Measurements from ENCODE around the gene RPS19BP1.
A peak's percentile ranks its signal among the peaks of the same experiment; 100 is the strongest.
"Not testable (repeated sequence)": the region's sequence is repeated elsewhere in the genome, so short reads cannot be mapped to it uniquely, and the experiment has no call there.

The RPS19BP1 gene

DNA sequence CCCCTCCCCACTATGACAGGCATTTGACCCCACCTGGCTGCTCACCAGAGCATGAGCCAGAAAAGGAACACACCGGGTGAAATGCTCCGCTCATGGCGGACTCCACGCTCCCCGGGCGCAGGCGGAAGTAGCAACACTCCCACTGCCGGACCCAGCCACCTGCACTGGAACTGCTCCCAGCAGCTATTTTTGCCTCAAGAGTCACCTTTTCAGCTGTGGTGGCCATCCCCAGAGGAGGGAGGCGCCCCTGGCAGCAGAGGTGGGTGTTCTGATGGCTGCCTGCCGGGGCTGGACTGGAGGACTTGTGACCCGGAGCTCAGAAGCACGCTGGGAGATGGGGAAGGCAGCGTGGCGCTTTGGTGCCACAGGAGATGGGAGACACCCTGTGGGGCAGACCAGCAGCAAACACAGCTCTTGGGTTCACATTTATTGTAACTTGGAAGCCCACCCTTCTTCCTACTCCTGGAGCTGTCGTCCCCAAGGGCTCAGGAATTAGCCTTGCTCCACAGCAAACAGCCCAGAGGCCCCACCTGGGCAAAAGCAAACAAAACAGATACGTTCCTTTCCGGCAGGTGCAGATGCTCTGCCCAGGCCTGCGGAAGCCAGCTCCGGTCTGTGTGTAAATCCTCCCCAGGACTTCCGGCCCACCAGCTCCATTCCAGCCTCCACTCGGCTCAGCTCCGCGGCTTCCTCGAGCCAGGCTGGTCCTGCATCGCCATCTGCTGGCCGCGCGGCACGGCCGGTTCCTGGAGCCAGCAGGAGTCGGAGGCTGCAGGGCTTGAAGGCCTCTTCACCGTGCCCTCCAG lies 3.7 kb downstream of the RPS19BP1 start:
- DNase-seq (ENCODE audit: low spot score) = peak; percentile 88

DNA sequence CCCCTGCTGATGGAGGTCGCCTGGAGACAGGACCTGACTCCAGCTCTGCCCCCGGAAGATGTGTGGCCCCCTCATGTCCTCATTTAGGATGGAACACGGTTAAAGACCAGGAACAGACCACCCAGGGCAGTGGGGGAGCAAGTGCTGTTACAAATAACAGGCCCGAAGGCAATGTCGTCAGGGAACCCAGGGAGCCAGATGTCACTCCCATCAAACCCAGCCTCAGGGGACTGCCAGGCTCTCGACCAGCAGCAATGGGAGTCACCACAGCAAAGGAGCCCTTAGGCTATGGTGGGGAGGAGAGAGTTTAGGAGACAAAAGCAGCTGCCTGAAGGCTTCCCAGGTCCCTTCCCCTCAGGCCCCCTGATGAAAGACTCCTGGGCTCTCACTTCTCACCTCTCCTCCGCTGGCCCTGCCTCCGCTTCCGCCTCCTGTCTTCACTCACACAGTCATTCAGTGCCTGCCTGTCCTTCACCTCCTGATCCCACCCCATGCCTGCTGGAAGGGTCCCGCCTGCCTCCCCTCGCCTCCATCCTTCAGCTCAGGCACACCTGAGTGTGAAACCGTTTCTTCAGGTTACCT lies 4.4 kb downstream of the RPS19BP1 start:
- peak; percentile 7 for DNase-seq (ENCODE audit: low spot score)

DNA sequence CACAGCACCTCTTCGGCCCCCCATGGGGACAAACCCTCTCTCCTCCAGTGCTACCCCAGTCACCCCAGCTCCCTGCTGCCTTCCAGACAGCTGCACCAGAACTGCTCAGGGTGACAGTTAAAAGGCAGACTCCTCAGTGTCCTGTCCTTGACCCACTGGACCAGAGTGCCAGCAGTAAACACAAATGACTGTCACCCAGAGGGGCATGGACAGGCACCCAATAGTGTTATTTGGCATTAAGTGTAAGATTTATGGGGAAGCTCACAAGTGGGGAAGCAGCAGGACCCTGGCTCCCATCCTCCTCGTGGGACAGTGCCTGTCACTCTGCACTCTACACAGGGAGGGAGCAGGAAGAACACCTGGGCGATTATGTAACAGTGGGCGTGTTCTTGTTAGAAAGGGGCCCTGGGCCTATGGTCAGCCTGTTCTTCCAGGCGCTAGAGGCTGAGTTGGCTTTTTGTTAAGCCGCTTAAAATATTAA lies 5.0 kb downstream of the RPS19BP1 start:
- DNase-seq (ENCODE audit: low spot score) = no peak

DNA sequence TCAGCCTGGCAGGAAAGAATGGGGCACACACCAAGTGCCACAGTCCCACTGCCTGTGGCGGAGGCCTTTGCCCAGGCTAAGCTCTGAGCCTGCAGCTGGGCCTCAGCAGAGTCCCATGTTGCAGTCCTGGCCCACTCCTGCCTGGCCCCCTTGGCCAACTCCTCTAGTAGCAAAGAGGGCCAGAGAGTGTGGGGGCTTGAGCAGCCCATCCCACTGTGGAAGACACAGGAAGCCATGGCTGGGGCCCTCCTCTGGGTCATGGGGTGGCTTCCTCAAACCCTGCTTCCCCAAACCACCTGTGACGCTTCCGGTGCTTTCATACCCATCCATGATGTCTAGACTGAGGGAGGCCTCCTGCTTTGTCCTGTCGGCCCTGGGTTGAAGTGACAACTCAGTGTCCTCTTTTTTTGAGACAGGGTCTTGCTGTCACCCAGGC lies 5.8 kb downstream of the RPS19BP1 start:
- DNase-seq (ENCODE audit: low spot score) = no peak

DNA sequence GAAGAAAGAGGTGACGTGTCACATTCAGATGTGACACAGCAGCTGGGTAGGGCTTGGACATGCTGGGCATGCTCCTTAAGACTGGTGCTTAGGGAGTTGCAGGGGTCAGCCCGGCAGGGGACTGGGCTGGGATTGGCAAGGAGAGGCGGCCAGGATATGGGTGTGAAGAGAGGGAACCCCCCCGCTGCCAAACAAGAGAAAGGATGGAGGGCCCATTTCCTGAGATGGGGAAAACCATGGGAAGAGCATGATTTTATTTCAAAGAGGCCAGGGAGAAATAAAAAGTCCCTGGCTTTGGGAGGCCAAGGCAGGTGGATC lies 6.9 kb downstream of the RPS19BP1 start:
- DNase-seq (ENCODE audit: low spot score) = no peak

DNA sequence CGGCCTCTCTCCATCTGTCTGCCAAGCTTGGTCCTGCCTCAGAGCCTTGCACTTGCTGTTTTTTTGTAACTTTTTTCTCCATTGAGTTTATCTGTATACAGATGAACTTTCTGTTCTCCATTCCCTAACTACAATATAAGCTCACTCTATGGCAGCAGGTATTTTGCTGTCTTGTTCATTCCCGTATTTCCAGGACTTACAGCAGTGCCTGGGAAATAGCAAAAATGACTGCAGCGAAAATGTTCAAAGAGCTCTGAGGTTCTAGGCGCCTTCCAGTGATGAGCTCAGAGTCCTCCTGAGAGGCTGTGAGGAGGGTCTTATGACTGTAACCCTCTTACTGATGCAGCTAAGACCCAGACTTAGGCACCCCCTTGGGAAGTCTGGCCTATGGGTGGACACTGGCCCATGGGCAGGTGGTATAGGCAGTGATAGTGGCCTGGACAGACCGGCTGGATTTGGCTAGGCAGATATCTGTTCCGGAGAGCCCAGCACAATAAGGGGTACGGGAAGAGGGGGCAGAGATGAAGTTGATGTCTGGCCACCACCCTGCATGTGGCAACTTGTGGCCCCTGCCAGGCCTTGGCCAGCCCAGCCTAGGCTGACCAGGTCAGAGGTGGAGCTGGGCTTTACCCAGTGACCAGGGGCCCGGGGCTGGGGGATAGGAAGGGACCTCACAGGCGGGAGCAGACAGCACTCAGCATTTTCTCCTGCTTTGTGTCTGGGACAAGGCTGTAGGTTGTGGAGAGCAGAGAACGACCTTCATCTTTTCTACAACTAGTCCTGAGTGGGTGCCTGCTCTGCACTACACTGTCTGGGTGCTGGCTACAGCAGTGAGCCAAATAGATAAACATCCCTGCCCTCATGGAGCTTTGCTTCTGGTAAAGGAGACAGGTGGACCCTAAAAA lies 7.5 kb downstream of the RPS19BP1 start:
- DNase-seq (ENCODE audit: low spot score) = no peak

DNA sequence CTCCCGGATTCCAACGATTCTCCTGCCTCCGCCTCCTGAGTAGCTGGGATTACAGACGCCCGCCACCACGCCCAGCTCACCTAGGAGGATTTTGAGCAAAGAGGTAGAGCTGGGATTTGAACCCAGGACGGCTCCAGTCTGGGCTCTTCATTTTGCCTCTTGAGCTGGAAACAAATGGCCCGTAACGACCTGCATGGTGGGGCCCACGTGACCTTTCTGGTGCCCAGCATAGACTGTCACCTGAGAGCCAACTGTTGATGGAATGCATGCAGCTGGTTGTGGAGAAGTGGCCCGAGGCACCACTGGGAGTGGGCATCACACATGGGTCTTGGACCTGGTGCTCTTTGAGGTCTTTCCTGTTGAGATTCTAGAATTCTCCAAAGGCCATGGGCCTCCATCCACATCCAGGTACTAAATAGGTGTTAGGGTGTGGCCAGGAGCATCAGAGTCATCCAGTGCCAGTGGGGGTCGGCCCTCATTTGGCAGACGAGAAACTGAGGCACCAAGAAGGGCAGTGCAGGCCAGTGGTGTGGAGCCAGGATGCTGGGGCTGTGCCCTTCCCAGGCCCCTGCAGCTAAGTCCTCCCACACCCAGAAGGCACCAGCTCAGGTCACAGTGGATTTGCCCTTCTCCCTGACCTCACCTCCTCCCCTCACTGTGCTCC lies 8.3 kb downstream of the RPS19BP1 start:
- peak; percentile 25 for DNase-seq (ENCODE audit: low spot score)

DNA sequence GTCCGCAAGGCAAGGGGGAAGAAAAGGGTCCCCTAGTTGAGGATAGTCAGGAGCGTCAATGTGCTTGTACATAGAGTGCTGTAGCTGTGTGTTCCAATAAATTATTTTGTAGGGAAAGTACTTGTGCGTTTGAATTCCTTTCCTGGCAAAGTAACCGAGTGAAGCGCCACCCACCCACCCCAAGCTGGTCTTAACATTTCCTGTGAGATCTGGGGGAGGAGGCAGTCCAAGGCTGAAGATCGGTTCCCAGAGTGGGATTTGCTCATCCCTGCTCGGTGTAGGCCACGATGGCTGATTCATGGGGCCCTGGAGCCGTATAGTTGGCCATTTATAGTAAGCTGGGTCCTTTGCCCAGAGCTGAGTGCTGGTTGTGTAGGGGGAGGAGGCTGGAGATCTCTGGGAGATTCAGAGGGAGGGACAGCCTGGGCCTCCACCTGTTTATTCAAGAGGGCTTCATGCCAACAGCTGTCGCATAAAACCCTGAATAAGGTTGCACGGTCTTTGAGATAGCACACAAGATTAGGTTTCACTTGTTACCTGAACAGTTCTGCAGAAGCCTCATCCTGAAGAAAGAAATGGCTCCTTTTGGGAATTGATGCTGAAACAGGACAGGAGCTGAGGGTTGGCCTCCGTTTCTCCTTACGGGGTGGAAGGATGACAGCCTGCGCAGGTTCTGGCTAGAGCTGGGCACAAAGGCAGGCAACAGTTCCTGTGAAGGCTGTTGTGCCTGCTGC lies 9.8 kb downstream of the RPS19BP1 start:
- peak; percentile 40 for DNase-seq (ENCODE audit: low spot score)

DNA sequence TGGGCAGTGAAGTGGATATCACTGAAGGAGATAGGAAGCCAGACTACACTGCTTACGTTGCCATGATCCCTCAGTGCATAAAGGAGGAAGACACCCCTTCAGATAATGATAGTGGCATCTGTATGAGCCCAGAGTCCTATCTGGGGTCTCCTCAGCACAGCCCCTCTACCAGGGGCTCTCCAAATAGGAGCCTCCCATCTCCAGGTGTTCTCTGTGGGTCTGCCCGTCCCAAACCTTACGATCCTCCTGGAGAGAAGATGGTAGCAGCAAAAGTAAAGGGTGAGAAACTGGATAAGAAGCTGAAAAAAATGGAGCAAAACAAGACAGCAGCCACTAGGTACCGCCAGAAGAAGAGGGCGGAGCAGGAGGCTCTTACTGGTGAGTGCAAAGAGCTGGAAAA lies 10.5 kb downstream of the RPS19BP1 start:
- not testable (repeated sequence) for DNase-seq (ENCODE audit: low spot score)

DNA sequence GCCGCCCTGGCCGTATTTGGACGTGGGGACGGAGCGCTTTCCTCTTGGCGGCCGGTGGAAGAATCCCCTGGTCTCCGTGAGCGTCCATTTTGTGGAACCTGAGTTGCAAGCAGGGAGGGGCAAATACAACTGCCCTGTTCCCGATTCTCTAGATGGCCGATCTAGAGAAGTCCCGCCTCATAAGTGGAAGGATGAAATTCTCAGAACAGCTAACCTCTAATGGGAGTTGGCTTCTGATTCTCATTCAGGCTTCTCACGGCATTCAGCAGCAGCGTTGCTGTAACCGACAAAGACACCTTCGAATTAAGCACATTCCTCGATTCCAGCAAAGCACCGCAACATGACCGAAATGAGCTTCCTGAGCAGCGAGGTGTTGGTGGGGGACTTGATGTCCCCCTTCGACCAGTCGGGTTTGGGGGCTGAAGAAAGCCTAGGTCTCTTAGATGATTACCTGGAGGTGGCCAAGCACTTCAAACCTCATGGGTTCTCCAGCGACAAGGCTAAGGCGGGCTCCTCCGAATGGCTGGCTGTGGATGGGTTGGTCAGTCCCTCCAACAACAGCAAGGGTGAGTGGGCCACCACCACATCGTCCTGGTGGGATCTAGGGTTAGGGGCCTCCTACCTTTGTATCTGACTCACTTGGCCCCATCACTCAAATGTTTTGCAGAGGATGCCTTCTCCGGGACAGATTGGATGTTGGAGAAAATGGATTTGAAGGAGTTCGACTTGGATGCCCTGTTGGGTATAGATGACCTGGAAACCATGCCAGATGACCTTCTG lies 11.3 kb downstream of the RPS19BP1 start:
- DNase-seq (ENCODE audit: low spot score) = not testable (repeated sequence)

DNA sequence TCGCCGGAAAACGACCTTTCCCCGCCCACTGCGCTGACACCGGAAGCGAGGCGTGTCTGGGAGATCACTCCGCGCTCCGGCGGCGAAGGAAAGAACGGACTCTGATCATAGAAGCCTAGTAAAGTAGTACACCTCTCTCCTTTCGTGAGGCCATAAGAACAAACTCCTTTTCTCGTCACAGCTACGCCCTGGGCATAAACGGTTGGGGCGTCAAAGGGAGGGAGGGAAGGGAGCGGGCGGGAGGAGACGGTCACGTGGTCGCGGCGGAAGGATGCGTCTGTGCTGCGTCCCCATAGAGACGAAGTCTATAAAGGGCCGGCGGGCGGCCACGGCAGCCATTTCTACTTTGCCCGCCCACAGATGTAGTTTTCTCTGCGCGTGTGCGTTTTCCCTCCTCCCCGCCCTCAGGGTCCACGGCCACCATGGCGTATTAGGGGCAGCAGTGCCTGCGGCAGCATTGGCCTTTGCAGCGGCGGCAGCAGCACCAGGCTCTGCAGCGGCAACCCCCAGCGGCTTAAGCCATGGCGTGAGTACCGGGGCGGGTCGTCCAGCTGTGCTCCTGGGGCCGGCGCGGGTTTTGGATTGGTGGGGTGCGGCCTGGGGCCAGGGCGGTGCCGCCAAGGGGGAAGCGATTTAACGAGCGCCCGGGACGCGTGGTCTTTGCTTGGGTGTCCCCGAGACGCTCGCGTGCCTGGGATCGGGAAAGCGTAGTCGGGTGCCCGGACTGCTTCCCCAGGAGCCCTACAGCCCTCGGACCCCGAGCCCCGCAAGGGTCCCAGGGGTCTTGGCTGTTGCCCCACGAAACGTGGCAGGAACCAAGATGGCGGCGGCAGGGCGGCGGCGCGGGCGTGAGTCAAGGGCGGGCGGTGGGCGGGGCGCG lies 12.1 kb downstream of the RPS19BP1 start, which contains the start of gene ATF4:
Gene ATF4 (plus strand): TSS at position 337 of the 880 bp plus-strand sequence. CDS start 884 bp downstream, outside the sequence.
- DNase-seq (ENCODE audit: low spot score) = peak; percentile 82

DNA sequence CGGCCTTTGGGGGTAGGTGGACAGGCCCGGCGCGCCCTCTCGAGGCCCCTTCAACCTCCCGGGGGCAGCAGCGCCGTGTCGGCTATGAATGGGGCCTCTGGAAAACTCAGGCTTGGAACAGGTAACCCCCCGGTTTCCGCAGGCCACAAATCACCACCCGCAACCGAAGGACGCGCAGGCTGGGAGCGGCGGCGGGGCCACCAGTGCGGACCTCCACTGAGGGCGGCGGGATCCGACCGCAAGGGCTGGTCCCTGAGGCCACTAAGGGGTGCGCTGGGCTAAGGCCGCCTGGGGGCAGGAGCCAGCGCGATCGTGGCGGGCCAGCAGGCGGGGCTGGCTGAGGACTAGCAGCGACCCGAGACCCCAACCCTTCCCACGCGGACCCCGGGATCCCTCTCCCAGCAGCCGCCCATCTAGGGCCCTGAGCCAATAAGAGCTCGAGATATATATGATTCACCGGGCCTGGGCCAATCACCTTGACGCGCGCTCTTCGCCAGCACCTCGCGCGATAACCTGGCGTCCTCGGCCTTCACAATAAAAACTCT lies 12.8 kb downstream of the RPS19BP1 start:
- peak; percentile 96 for DNase-seq (ENCODE audit: low spot score)

DNA sequence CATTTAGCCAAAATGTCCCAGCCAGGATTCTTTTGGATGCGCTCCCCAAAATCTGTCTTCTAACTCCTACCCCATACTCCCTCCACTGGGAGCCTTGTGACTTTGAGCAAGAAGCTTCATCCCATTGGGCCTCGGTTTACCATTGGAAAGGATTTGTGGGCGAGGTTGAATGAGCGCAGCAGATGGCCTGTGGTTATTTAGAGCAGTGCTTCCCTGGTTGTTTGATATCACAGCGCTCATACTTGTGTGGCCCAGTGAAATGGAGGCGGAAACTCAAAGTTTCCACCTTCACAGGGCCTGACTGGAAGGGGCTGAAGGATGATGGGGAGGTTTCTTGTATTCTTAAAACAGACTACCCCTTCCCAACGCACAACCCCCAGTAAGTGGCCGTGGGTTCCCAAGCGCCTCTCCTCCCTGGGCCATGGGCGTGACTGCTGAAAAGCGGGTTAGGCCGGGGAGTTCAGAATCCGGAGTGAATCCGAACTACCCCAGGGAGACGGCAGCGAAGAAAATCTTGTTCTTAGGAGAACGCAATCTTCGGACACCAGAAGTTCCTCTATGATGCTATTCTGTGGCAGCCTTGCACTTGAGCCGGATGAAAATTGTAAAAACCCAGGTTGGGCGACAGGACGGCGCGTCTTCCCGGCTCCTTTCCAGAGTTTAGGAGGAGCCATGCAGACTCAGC lies 13.4 kb downstream of the RPS19BP1 start:
- DNase-seq (ENCODE audit: low spot score) = peak; percentile 57

DNA sequence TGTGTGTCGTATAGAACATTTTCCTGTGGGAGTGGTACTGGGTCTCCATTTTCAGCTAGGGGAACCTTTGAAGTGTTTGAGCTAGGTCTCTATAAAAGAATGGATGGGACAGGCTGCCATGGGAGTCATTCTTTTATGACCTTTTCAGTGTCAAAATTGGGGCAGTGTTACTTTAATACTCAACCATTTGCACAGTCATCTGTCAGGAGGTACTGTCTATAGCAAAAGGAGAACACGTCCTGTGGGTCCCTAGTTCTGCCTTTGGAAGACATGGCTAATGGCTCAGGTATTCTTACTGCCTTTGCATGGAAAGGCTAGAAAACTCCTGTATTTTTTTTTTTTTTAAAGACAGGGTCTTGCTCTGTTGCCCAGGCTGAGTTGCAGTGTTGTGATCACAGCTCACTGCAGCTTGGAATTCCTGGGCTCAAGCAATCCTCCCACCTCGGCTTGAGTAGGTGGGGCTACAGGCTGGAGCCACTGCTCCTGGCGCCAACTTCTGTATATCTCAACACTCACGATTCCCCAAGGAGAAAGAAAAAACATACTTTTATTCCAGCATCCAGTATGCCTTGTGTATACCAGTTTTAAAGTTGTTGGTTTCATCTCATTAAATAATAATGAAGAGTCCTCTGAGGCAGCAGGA lies 14.3 kb downstream of the RPS19BP1 start:
- no peak for DNase-seq (ENCODE audit: low spot score)

DNA sequence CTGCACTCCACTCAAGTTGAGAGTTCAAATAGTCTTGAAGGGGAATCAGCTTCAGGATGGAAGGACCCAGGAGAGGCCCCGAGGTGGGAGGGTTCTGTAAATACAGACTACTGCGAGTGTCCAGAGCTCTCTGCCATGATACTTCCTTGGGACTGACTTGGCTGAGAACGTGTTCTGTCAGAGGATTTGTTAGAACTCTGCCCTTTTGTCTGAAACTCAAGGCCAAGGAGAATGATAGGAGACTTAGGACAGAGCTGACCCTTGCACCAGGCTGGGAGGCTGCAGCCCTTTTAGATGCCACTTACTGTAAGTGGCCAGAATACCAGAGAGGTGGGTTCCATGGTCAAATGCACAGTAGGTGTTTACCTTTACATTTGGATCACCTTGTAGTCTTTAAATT lies 15.1 kb downstream of the RPS19BP1 start:
- DNase-seq (ENCODE audit: low spot score) = no peak

DNA sequence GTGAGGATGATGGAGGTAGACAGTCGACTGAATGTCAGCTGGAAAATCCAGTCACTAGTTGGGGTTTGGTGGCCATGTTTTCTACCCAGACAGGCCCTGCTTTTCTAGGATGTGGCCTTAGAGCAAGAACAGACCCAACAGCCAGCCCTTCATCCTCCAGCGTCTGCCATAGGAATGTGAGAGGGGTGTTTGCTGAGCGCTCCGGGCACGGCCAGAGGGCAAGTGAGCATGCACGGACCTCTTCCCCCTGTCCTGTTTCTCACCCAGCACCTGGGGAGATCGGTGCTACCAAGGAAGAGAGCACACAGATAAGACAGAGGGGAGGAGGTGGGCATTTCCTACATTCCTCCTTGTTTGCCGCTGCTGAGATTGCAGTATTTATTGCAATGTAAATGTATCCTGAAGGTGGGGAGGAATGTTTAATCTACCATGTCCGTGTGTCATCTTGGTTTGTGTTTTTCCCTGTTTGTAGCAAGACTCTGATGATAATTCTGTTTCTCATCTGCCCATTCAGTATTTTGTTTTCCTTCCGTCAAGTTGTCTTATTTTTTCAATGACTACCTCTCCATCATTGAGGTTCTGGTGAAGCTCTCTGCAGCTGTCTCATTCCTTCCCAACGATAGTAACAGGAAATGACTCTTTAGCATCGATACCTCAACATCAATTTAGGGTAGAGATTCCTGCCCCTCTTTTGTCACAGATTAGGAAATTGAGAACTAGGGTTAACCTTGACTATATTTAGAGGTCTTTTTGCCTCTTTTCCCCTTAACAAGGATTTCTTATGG lies 17.1 kb downstream of the RPS19BP1 start:
- no peak for DNase-seq (ENCODE audit: low spot score)

DNA sequence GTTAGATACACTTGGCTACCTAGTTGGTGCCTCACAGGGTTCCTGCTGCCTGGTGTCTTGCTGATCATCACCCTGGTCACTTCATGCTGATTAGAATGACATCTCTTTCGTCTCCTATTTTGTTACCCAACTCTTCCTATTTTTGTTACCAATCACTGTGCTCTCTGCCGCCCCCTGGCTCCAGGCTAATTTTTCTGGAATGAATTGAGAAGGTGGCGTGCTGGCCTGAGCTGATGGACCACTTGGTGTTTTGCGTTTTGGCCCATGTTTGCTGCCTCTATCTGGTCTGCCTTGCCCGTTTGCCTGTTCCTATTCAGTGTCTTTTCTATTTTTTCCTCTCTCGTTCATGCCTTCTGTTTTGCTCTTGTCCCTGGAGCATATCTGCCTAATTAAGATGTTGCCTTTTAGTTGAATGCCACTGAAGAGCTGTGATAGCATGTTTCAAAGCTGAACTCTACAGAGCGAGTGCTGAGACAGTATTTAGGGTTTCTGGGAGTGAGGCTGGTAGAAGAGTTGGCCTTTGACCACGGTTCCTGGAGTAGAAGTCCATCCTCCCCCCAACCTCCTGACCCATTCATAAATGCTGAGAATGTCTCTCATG lies 18.1 kb downstream of the RPS19BP1 start:
- DNase-seq (ENCODE audit: low spot score) = peak; percentile 62

Measured in AG20443 (cell line).